Measurements from ENCODE around the gene ZNF879.

The ZNF879 gene

DNA sequence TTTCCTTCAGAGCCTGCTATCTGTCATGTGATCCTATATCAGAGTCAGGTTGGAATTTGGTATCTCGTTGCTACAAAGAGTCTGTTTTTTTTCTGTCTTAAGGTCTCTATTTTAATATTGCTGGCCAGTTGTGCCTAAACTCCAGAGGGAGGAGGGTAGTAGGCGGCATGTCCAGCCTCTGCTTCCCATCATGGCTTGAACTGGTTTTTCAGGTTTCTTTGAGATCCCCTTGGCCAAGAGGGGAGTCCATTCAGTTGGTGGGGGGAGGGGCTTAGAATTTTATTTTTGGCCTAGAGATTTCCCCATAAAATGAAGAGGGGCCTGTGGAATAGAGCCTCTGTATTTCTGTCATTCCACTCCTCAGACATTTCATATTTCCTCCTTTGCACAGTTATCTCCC lies 21.2 kb downstream of the ZNF879 start:
- no peak overlapping the region for H3K27ac ChIP-seq
- no peak overlapping the region for H3K4me3 ChIP-seq (ENCODE audit: low read depth, low read length)
- in situ Hi-C loops (cut with HindIII; ENCODE audit: low pct_ligation_motif_present, low sequenced_read_pairs), result no loop called here
- no peak for DNase-seq
- H3K27me3 ChIP-seq (replicated peaks), result no peaks in the 10 kb centered on the region
- H3K36me3 ChIP-seq (replicated peaks), result no peaks in the 10 kb centered on the region
- TF ChIP-seq CTCF (IDR thresholded peaks at IDR 0.05; ENCODE audit: low read depth, low read length, missing control alignments), result no peak

DNA sequence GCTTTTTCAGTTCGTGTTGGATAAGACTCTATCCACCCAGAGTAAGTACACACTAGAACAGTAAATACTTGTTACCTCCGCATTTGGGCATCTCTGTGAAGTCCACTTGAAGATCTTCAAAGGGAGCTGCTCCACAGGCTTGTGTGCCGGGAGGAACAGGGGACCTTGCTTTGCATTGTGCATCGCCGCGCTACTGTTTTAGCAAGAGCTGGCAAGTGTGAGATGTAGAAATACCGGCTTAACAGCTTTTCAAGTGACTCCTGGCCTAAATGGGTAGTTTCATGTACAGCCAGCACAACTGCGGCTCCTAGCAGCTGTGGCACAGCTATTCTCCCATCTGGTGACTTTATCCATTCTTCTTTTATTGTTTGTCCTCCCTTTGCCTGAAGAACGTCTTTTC lies 28.2 kb downstream of the ZNF879 start:
- Histone ChIP-seq H3K36me3 (replicated peaks) (no peaks in the 10 kb centered on the region), H3K27ac (no peak overlapping the region), H3K27me3 (replicated peaks) (no peaks in the 10 kb centered on the region), H3K4me3 (ENCODE audit: low read depth, low read length) (no peak overlapping the region)
- no peak for TF ChIP-seq CTCF (IDR thresholded peaks at IDR 0.05; ENCODE audit: low read depth, low read length, missing control alignments)
- in situ Hi-C loops (cut with HindIII; ENCODE audit: low pct_ligation_motif_present, low sequenced_read_pairs), result no loop called here
- DNase-seq, result no peak

DNA sequence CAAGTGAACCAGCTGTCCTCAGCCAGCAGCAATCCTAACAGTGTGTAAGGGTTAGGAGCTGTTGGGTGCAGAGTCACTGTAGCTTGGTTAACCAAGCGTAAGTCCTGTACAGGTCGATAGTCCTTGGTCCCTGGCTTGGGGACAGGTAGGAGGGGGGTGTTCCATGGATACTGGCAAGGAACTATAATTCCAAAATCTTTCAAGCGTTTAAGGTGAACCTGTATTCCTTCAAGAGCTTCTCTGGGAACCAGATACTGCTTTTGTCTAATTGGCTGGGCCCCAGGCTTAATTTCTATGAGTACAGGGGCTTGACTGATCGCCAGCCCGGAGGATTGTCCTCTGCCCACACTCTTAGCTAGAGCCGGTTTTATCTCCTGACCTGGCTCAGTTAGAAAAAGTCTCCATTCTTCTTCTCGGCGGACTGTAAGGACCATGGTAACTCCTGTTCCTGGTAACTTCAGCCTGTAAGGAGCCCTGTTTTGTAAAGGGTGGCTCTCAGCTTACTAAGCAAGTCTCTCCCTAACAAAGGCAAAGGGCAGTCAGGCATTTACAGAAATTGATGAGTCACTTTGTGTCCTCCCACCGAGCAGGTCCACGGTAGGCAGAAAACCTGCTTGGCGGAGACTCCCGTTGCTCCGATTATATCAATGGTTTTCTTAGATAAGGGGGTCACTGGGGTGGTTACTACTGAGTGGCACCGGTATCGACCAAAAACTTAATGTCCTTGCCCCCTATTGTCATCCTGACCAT lies 30.6 kb downstream of the ZNF879 start:
- Histone ChIP-seq H3K4me3 (ENCODE audit: low read depth, low read length) (no peak overlapping the region), H3K27me3 (replicated peaks) (no peaks in the 10 kb centered on the region), H3K36me3 (replicated peaks) (no peaks in the 10 kb centered on the region), H3K27ac (no peak overlapping the region)
- DNase-seq, result no peak
- no peak for TF ChIP-seq CTCF (IDR thresholded peaks at IDR 0.05; ENCODE audit: low read depth, low read length, missing control alignments)
- in situ Hi-C loops (cut with HindIII; ENCODE audit: low pct_ligation_motif_present, low sequenced_read_pairs), result no loop called here

GRCh38 chr5:179054876-179055275 lies 31.3 kb downstream of the ZNF879 start:
- in situ Hi-C loops (cut with HindIII; ENCODE audit: low pct_ligation_motif_present, low sequenced_read_pairs), result no loop called here
- Histone ChIP-seq H3K27ac (no peak overlapping the region), H3K4me3 (ENCODE audit: low read depth, low read length) (no peak overlapping the region), H3K36me3 (replicated peaks) (no peaks in the 10 kb centered on the region), H3K27me3 (replicated peaks) (no peaks in the 10 kb centered on the region)
- TF ChIP-seq CTCF (IDR thresholded peaks at IDR 0.05; ENCODE audit: low read depth, low read length, missing control alignments), result no peak
- no peak for DNase-seq

- H3K27me3 ChIP-seq (replicated peaks), result no peaks in the 10 kb centered on the region
- no peaks in the 10 kb centered on the region for H3K36me3 ChIP-seq (replicated peaks)
- no peak overlapping the region for H3K27ac ChIP-seq
- no peak overlapping the region for H3K4me3 ChIP-seq (ENCODE audit: low read depth, low read length)
- in situ Hi-C loops (cut with HindIII; ENCODE audit: low pct_ligation_motif_present, low sequenced_read_pairs), result no loop called here
- no peak for DNase-seq
- TF ChIP-seq CTCF (IDR thresholded peaks at IDR 0.05; ENCODE audit: low read depth, low read length, missing control alignments), result no peak
Measured at GRCh38 chr5:179055436-179055835, 31.8 kb downstream of the ZNF879 start.

DNA sequence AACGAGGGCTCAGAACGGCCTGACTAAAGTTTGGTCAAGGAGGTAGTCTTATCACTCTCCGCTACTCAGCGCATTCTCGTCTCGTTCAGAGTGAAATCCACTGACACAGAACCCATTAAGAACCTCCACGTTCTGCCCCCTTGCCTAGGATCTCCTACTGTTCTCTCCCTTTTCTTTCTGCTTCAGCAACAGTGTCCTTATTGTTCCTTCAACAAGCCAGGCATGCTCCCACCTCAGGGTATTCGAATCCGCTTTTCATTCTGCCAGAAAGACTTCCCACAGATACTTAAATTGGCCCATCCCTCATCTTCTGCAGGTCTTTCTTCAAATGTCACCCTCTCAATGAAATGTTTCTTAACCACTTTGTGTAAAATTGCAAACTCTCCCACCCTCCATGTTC lies 32.2 kb downstream of the ZNF879 start:
- Histone ChIP-seq H3K27me3 (replicated peaks) (no peaks in the 10 kb centered on the region), H3K36me3 (replicated peaks) (no peaks in the 10 kb centered on the region), H3K4me3 (ENCODE audit: low read depth, low read length) (no peak overlapping the region), H3K27ac (no peak overlapping the region)
- in situ Hi-C loops (cut with HindIII; ENCODE audit: low pct_ligation_motif_present, low sequenced_read_pairs), result no loop called here
- TF ChIP-seq CTCF (IDR thresholded peaks at IDR 0.05; ENCODE audit: low read depth, low read length, missing control alignments), result no peak
- no peak for DNase-seq
